OCI-LY3 (cell line): Measurements from ENCODE around the gene ZNF358.

Experiments
- CTCF ChIP-seq: fragments of 200-600, 300-600 bp; sonication (generic); IDR thresholded peaks from 2 replicates; pipeline ENCODE4 v1.5.1; 2014; ENCODE audit warnings: antibody characterized with exemption, low read length, low read depth
- EZH2phosphoT487 ChIP-seq: fragments of 200-600 bp; shearing (Covaris generic); IDR thresholded peaks from 2 replicates; pipeline ENCODE4 v1.6.1; 2018; ENCODE audit warnings: antibody characterized with exemption, mixed run types, low read depth

GRCh38 chr19:7469669-7470285, 46.1 kb upstream of the ZNF358 start:
- TF ChIP-seq CTCF (no peak), EZH2phosphoT487 (no peak)
